Kidney (tissue), 14 donors: ENCODE results near the gene PRICKLE2. TPM values are rescaled to one million over a fixed set of nuclear protein-coding genes. Genes with fewer than 3 reads are reported as not detected.

Experiments
- DNase-seq, 5 donors: peaks; one replicate each; pipeline ENCODE4 v3.0.0-alpha.2; 2013 to 2020
- FAIRE-seq: peaks from 2 replicates; lab custom pipeline; 2012; peaks lifted over from hg19 to GRCh38; lab: Jason Lieb, UNC
- H3K27ac ChIP-seq, 2 donors: one replicate each; pipeline ENCODE4 v1.7.0; 2013; ENCODE audit warnings: low read depth in 2 of 2, low read length in 2 of 2, inconsistent platforms in 1 of 2
- H3K27me3 ChIP-seq: one replicate; pipeline ENCODE4 v1.7.1; 2013; ENCODE audit warnings: low read length, inconsistent platforms; ENCODE audit not compliant: control insufficient read depth, insufficient read depth
- H3K36me3 ChIP-seq, 3 donors: one replicate each; pipeline versions ENCODE4 v1.7.0 to v1.7.1; 2013; ENCODE audit warnings: low read length in 3 of 3, control low read depth in 1 of 3, inconsistent platforms in 1 of 3; ENCODE audit not compliant: insufficient read depth in 3 of 3, control insufficient read depth in 2 of 3
- H3K4me1 ChIP-seq, 3 donors: one replicate each; pipeline versions ENCODE4 v1.7.0 to v1.7.1; 2013; ENCODE audit warnings: low read length in 3 of 3, inconsistent platforms in 1 of 3, low read depth in 1 of 3; ENCODE audit not compliant: control insufficient read depth in 2 of 3, insufficient read depth in 2 of 3
- H3K4me3 ChIP-seq, 3 donors: one replicate each; pipeline versions ENCODE4 v1.7.0 to v1.8.1; 2013; ENCODE audit warnings: low read length in 3 of 3, control low read depth in 1 of 3, inconsistent platforms in 1 of 3
- H3K9ac ChIP-seq, 3 donors: one replicate each; pipeline versions ENCODE4 v1.7.0 to v1.7.1; 2013; ENCODE audit warnings: low read length in 3 of 3, control low read depth in 1 of 3, inconsistent platforms in 1 of 3
- H3K9me3 ChIP-seq, 3 donors: one replicate each; pipeline versions ENCODE4 v1.7.0 to v1.7.1; 2013; ENCODE audit warnings: low read length in 3 of 3, control low read depth in 1 of 3, inconsistent platforms in 1 of 3; ENCODE audit not compliant: control insufficient read depth in 2 of 3, insufficient read depth in 1 of 3
- CTCF ChIP-seq: IDR thresholded peaks from 3 replicates; pipeline ENCODE4 v1.5.1; 2012; ENCODE audit warnings: mild to moderate bottlenecking, moderate library complexity, borderline replicate concordance; ENCODE audit not compliant: insufficient read depth; ENCODE audit errors: extremely low read depth
- intact Hi-C: fragments of 100-400 bp; cut with DNase I; formaldehyde crosslinking; loops from one replicate; pipeline ENCODE4 v1.11.1; 2022
- polyA plus RNA-seq: library from polyadenylated mRNA; stranded (reverse); fragments of 350-450 nt; fragmentation: Illumina TruSeq; extraction: RNeasy Lipid Tissue Mini Kit (QIAGEN cat#74804); gene quantifications from one replicate; pipeline ENCODE4 v1.2.3, GENCODE V29; 2014; ENCODE audit warnings: low read depth, low replicate concordance; ENCODE audit not compliant: insufficient read depth
- total RNA-seq: library from RNA; stranded (reverse); fragmentation: NEBNext Ultra II Directional; extraction: Animal tissue kit (Norgen Biotek cat#: 25700); gene quantifications from one replicate; pipeline ENCODE4 v1.2.1, GENCODE V29; 2021
- donor health status: control.
- donor health status: control.
- donor health status: control.
- donor health status: control.
- donor health status: control.
- donor health status: DM: yes; HTN: yes; CAD: no.
- donor health status: Normal renal cell carcinoma (clear cell type).

Gene PRICKLE2
- total and polyA plus RNA-seq, 2 donors from 2014 or later: 3.5 to 22.9 TPM

DNA sequence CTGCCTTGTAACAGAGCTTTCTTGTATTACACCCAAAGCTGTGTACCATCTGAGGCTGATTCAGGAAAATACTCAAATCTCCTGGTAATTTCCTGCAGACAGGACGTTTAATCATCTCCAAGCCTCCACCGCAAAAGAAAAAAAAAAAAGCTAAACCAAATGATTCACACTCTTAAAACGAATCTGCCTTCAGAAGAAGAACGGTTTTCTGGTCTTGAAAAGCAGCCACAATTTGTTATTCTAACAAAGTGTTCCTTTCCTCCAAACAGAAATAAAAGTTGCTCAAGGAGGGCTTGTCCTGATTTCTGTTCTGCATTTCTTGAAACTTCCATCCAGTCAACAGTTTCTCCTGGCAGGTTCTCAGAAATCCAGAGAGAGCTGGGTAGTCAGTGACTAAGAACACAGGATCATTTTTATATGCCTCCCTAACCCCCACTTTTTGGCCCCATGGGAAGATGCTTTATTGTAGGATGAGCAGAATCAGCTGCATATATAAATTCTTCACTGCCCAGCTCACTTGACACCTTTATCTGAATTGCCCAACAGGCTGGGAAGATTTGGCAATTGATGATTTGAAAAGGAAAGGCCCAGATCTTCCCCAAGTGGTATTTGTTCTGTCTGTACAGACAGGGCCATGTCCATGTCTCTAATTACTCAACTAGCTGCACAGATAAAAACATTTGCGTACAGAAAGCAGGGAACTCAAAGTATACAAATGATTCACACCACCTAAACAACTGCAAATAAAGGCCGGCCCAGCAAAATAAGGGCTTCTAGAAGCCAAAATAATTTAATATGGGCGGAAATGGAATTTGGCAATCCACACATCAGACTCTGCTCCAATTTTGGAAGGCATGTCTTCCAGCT is 41.0 kb upstream of the PRICKLE2 start:
- intact Hi-C loops: no loop called here
- no peak for TF ChIP-seq CTCF
- DNase-seq: peak in 2 of 5 donors; percentile 47 to 49
- Histone ChIP-seq H3K27me3 (no peaks in the 10 kb centered on the region), H3K9ac (peak overlapping the region in 2 of 3 donors; percentile 28 to 65), H3K9me3 (no peaks in the 10 kb centered on the region), H3K4me1 (peaks cover 0 to 3% (median 0%) of the 10 kb centered on the region in 3 donors), H3K36me3 (no peaks in the 10 kb centered on the region), H3K4me3 (peak overlapping the region; percentile 40 to 73 (median 66)), H3K27ac (peak overlapping the region; percentile 37 to 67)
- no peak for FAIRE-seq

GRCh38 chr3:64265646-64266045 is 40.4 kb upstream of the PRICKLE2 start:
- peaks cover 0 to 3% (median 0%) of the 10 kb centered on the region in 3 donors for H3K4me1 ChIP-seq
- H3K27ac ChIP-seq: peak overlapping the region in 1 of 2 donors; percentile 67
- intact Hi-C loops: no loop called here
- TF ChIP-seq CTCF: no peak
- FAIRE-seq: no peak
- H3K9ac ChIP-seq: peak overlapping the region in 2 of 3 donors; percentile 23 to 28
- no peaks in the 10 kb centered on the region for H3K27me3 ChIP-seq
- no peaks in the 10 kb centered on the region for H3K9me3 ChIP-seq
- H3K36me3 ChIP-seq: no peaks in the 10 kb centered on the region
- peak overlapping the region; percentile 30 to 66 (median 40) for H3K4me3 ChIP-seq
- peak in 1 of 5 donors; percentile 74 for DNase-seq

GRCh38 chr3:64264501-64265109 is 39.3 kb upstream of the PRICKLE2 start:
- no peaks in the 10 kb centered on the region for H3K27me3 ChIP-seq
- H3K36me3 ChIP-seq: no peaks in the 10 kb centered on the region
- no peak for DNase-seq
- H3K9ac ChIP-seq: no peak overlapping the region
- no peak overlapping the region for H3K27ac ChIP-seq
- TF ChIP-seq CTCF: no peak
- H3K4me3 ChIP-seq: no peak overlapping the region
- FAIRE-seq: no peak
- H3K4me1 ChIP-seq: peaks cover 0 to 3% (median 0%) of the 10 kb centered on the region in 3 donors
- intact Hi-C loops: no loop called here
- H3K9me3 ChIP-seq: no peaks in the 10 kb centered on the region
